Activated T-cell treated with anti-CD3 and anti-CD28 coated beads, Interleukin-2, amount 50 U/mL, for 24 hours (primary cell): ENCODE results near the gene PCDH15.

Experiments
- DNase-seq: peaks from one replicate; pipeline ENCODE4 v3.0.0-alpha.2; 2020
- H3K27ac Mint-ChIP-seq: 2 replicates; pipeline ENCODE4 v1.8.0; 2020; ENCODE audit warnings: mild to moderate bottlenecking, mixed read lengths
- H3K27me3 Mint-ChIP-seq: 2 replicates; pipeline ENCODE4 v1.8.0; 2020; ENCODE audit warnings: mixed read lengths
- H3K36me3 Mint-ChIP-seq: 2 replicates; pipeline ENCODE4 v1.8.0; 2020; ENCODE audit warnings: low read depth, mixed read lengths
- H3K4me1 Mint-ChIP-seq: 2 replicates; pipeline ENCODE4 v1.8.0; 2020; ENCODE audit warnings: low read depth, mixed read lengths
- H3K4me3 Mint-ChIP-seq: 2 replicates; pipeline ENCODE4 v1.8.0; 2020; ENCODE audit warnings: mild to moderate bottlenecking, moderate library complexity, mixed read lengths
- H3K9me3 Mint-ChIP-seq: 2 replicates; pipeline ENCODE4 v1.8.0; 2020; ENCODE audit warnings: mixed read lengths

Gene PCDH15

DNA sequence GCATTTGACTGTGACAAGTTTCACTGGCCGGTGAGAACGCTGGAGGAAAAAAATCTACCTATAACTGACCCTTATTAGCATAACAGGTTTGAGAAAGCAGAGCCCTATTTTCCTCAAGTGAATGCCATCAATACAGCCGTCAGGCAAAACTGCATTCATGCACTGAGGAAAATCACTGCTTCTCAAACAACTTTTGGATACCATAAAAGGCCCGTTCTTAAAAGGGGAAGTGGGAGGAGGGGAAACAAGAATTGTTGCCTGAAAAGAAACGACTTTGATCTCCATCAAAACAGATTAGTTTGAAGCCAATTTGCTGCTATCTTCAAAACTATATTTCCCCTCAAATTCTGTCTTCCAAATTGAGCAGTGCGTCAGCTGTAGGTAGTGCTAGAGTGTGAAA is 670.6 kb downstream of the PCDH15 start:
- H3K4me3 Mint-ChIP-seq = no peak overlapping the region
- H3K9me3 Mint-ChIP-seq = peaks cover 2% of the 10 kb centered on the region
- no peak overlapping the region for H3K27ac Mint-ChIP-seq
- H3K4me1 Mint-ChIP-seq = no peaks in the 10 kb centered on the region
- no peaks in the 10 kb centered on the region for H3K36me3 Mint-ChIP-seq
- DNase-seq = no peak
- no peaks in the 10 kb centered on the region for H3K27me3 Mint-ChIP-seq

- Mint-ChIP-seq H3K9me3 (peaks cover 21% of the 10 kb centered on the region), H3K4me3 (no peak overlapping the region), H3K27me3 (no peaks in the 10 kb centered on the region), H3K36me3 (no peaks in the 10 kb centered on the region), H3K4me1 (no peaks in the 10 kb centered on the region), H3K27ac (no peak overlapping the region)
- no peak for DNase-seq
Observed at GRCh38 chr10:54125098-54125747, 675.8 kb downstream of the PCDH15 start.

DNA sequence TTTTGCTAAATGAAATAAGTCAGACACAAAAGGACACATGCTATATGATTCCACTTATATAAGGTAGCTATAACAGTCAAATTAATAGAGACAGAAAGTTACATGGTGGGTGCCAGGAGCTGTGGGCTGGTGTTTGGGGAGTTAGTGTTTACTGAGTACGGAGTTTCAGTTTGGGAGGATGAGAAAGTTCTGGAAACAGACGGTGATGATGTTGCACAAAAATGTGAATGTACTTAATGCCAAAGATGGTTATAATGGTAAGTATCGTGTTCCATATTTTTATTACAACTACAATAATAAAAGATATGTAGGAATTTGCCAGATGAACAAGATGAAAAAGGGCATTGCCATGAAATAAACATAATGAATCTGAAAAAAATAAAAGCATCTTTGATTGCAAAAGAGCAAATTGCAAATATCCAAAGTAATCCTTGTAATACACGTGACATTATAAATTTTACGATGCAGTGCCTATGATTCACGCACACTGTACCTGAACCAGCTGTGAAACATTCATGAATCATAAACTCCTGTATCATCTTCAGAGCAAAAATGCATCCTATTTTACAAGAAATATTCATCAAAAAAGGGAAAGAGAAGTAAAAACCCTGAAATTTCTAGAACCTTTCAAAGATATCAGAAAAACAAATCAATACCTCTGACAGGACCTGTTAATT is 676.7 kb downstream of the PCDH15 start:
- Mint-ChIP-seq H3K4me3 (no peak overlapping the region), H3K27ac (no peak overlapping the region), H3K27me3 (no peaks in the 10 kb centered on the region), H3K9me3 (peaks cover 23% of the 10 kb centered on the region), H3K36me3 (no peaks in the 10 kb centered on the region), H3K4me1 (no peaks in the 10 kb centered on the region)
- no peak for DNase-seq

GRCh38 chr10:54120806-54121205 is 680.2 kb downstream of the PCDH15 start:
- Mint-ChIP-seq H3K4me3 (no peak overlapping the region), H3K4me1 (no peaks in the 10 kb centered on the region), H3K27me3 (no peaks in the 10 kb centered on the region), H3K9me3 (peaks cover 26% of the 10 kb centered on the region), H3K27ac (no peak overlapping the region), H3K36me3 (no peaks in the 10 kb centered on the region)
- no peak for DNase-seq

DNA sequence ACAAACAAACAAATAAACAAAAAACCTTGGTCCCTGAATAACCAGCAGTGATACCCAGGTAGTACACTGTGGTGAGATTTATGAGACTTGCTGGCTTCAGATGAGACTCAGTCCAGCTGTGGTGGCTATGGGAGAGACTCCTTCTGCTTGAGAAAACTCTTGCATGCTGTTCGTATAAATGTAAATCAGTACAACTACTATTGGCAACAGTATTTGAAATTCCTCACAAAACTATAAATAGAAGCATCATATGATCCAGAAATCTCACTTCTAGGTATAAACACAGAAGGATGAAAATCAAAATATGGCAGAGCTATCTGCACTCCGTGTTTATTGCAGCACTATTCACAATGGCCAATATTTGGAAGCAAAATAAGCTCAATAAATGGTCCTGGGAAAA is 692.1 kb downstream of the PCDH15 start:
- H3K36me3 Mint-ChIP-seq = no peaks in the 10 kb centered on the region
- no peaks in the 10 kb centered on the region for H3K4me1 Mint-ChIP-seq
- no peak for DNase-seq
- H3K9me3 Mint-ChIP-seq = peaks cover 17% of the 10 kb centered on the region
- H3K27ac Mint-ChIP-seq = no peak overlapping the region
- no peak overlapping the region for H3K4me3 Mint-ChIP-seq
- no peaks in the 10 kb centered on the region for H3K27me3 Mint-ChIP-seq

DNA sequence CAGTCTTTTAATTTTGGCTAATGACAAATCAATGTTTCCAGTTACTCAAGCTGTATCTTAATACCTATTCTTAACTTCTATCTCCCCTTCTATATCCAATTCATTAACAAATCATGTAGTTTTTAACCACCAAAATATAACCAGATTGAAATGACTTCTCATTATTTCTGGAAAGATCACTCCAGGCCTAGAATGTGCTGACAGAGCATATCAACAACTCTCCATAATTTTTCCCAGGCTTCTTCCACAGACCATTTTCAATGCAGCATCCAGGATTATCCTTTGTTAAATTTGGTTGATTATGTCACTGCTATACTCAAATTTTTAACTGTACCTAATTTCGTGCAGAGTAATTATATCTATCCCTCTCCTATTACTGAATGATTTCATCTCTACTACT is 704.1 kb downstream of the PCDH15 start:
- no peaks in the 10 kb centered on the region for H3K27me3 Mint-ChIP-seq
- no peak for DNase-seq

GRCh38 chr10:54094321-54094720 is 706.7 kb downstream of the PCDH15 start:
- Mint-ChIP-seq H3K4me3 (no peak overlapping the region), H3K27ac (no peak overlapping the region), H3K4me1 (no peaks in the 10 kb centered on the region), H3K36me3 (no peaks in the 10 kb centered on the region), H3K9me3 (no peaks in the 10 kb centered on the region), H3K27me3 (no peaks in the 10 kb centered on the region)
- DNase-seq = no peak

More for the DNA sequence above, 704.1 kb downstream of the PCDH15 start:
- Mint-ChIP-seq H3K4me3 (no peak overlapping the region), H3K9me3 (peaks cover 10% of the 10 kb centered on the region), H3K4me1 (no peaks in the 10 kb centered on the region), H3K36me3 (no peaks in the 10 kb centered on the region), H3K27ac (no peak overlapping the region)

GRCh38 chr10:54091237-54091636 is 709.8 kb downstream of the PCDH15 start:
- H3K4me3 Mint-ChIP-seq = no peak overlapping the region
- no peaks in the 10 kb centered on the region for H3K36me3 Mint-ChIP-seq
- peaks cover 7% of the 10 kb centered on the region for H3K9me3 Mint-ChIP-seq
- H3K27ac Mint-ChIP-seq = no peak overlapping the region
- no peak for DNase-seq
- no peaks in the 10 kb centered on the region for H3K27me3 Mint-ChIP-seq
- H3K4me1 Mint-ChIP-seq = no peaks in the 10 kb centered on the region

DNA sequence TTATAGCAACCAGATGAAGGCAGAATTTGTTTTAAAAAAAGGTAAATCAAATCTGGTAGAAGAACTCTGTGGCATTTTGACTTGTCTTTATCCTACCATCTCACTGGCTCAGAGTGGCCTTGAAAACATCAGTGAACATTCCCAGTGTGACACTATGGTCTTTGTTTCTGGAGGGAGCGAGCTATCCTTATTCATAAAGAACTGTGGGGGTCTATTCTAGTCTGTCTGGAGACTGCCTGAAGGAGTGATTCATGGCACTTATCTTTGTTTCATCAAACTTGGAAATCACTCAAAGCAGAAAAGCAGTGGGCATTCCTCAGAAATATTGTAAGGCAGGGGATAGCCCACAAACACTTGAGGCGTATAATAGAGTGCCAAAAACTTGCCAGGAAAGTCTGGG is 719.1 kb downstream of the PCDH15 start:
- H3K27ac Mint-ChIP-seq = no peak overlapping the region
- no peaks in the 10 kb centered on the region for H3K4me1 Mint-ChIP-seq
- H3K4me3 Mint-ChIP-seq = no peak overlapping the region
- no peak for DNase-seq
- no peaks in the 10 kb centered on the region for H3K36me3 Mint-ChIP-seq
- peaks cover 10% of the 10 kb centered on the region for H3K9me3 Mint-ChIP-seq
- H3K27me3 Mint-ChIP-seq = no peaks in the 10 kb centered on the region

- no peaks in the 10 kb centered on the region for H3K27me3 Mint-ChIP-seq
- H3K27ac Mint-ChIP-seq = no peak overlapping the region
- H3K9me3 Mint-ChIP-seq = no peaks in the 10 kb centered on the region
- DNase-seq = no peak
- H3K4me3 Mint-ChIP-seq = no peak overlapping the region
- H3K36me3 Mint-ChIP-seq = no peaks in the 10 kb centered on the region
- H3K4me1 Mint-ChIP-seq = no peaks in the 10 kb centered on the region
Observed at GRCh38 chr10:54067361-54067760, 733.7 kb downstream of the PCDH15 start.

DNA sequence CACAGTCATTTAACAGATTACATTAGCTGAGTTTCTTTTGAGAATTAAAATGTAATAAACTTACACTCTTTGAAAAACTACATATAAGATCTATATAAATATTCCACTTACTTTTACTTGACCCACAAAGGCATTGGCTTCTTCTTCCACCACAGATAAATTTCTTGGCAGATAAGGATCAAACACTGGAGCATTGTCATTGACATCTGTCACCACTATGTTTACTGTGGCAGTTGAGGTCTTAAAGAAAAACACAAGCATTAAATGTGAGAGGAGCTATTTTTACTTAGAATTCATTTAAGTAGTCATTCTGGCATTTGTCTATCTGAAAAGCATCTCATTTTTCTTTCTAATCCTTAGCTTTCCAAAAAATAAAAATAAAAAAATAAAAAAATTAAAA is 734.4 kb downstream of the PCDH15 start:
- Mint-ChIP-seq H3K9me3 (no peaks in the 10 kb centered on the region), H3K4me1 (no peaks in the 10 kb centered on the region), H3K4me3 (no peak overlapping the region), H3K27me3 (no peaks in the 10 kb centered on the region), H3K36me3 (no peaks in the 10 kb centered on the region), H3K27ac (no peak overlapping the region)
- DNase-seq = no peak

GRCh38 chr10:54065106-54065505 is 735.9 kb downstream of the PCDH15 start:
- no peak overlapping the region for H3K4me3 Mint-ChIP-seq
- H3K27me3 Mint-ChIP-seq = no peaks in the 10 kb centered on the region
- DNase-seq = no peak
- H3K27ac Mint-ChIP-seq = no peak overlapping the region
- H3K9me3 Mint-ChIP-seq = peaks cover 4% of the 10 kb centered on the region
- H3K36me3 Mint-ChIP-seq = no peaks in the 10 kb centered on the region
- no peaks in the 10 kb centered on the region for H3K4me1 Mint-ChIP-seq

- Mint-ChIP-seq H3K9me3 (peaks cover 7% of the 10 kb centered on the region), H3K4me1 (no peaks in the 10 kb centered on the region), H3K4me3 (no peak overlapping the region), H3K27me3 (no peaks in the 10 kb centered on the region), H3K36me3 (no peaks in the 10 kb centered on the region), H3K27ac (no peak overlapping the region)
- DNase-seq = no peak
Observed at GRCh38 chr10:54064215-54064614, 736.8 kb downstream of the PCDH15 start.

DNA sequence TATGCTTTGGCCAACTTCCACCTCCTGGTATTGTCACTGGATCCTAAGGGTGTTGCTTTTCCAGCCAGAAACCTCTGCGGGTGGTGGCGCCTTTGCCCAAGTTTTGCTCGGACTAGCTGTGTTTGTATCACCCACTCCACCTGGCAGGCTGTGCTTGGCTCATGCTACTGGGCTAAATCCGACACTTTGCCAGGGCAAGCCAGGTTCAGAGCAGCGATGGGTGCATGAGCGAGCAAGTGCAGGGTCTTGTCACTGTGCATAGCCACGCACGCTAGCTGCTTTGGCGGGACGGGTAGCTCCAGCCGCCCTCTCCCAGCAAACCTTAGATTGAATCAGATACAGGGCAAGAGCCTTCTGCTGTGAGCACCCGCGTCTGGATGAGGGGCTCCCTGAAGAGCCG is 737.5 kb downstream of the PCDH15 start:
- no peaks in the 10 kb centered on the region for H3K27me3 Mint-ChIP-seq
- H3K4me1 Mint-ChIP-seq = no peaks in the 10 kb centered on the region
- peaks cover 7% of the 10 kb centered on the region for H3K9me3 Mint-ChIP-seq
- no peak overlapping the region for H3K4me3 Mint-ChIP-seq
- no peaks in the 10 kb centered on the region for H3K36me3 Mint-ChIP-seq
- no peak overlapping the region for H3K27ac Mint-ChIP-seq
- no peak for DNase-seq

- peaks cover 18% of the 10 kb centered on the region for H3K9me3 Mint-ChIP-seq
- H3K27me3 Mint-ChIP-seq = no peaks in the 10 kb centered on the region
- no peak for DNase-seq
- H3K36me3 Mint-ChIP-seq = no peaks in the 10 kb centered on the region
- no peak overlapping the region for H3K27ac Mint-ChIP-seq
- H3K4me1 Mint-ChIP-seq = no peaks in the 10 kb centered on the region
- H3K4me3 Mint-ChIP-seq = no peak overlapping the region
Observed at GRCh38 chr10:54060572-54060971, 740.5 kb downstream of the PCDH15 start.
